ENCODE data around the gene ADRM1. TPM values are rescaled to one million over a fixed set of nuclear protein-coding genes. Genes with fewer than 3 reads are reported as not detected.

The ADRM1 gene
- total RNA-seq, 1 donor from 2014 or later: 125 TPM

DNA sequence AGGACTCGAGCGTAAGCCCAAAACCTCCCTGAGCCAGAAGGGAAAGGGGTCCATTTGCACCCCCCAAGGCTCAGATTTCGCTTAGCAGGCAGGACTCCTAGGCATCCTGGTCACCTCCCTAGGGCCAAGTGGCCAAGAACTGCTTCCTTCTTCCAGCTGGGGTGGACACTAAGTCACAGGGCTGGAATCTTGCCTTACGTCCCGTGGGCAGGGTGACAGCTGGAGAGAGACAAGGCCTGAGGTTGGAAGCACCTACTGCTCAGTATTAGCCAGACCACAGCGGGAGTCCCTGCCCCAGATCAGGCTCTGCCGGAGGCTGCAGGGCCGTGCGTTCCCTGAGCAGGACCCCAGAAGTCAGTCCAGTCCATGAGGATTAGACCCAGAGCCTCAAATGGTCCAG is 44.6 kb downstream of the ADRM1 start:
- Histone ChIP-seq H3K4me2 (ENCODE audit: low read length) (no peak overlapping the region), H3K4me1 (ENCODE audit: insufficient read depth, low read length) (peaks cover 7% of the 10 kb centered on the region), H2AFZ (ENCODE audit: low read depth, low read length) (no peak overlapping the region), H3K4me3 (ENCODE audit: insufficient read depth, low read depth, low read length) (no peak overlapping the region), H3K27me3 (ENCODE audit: insufficient read depth, low read length) (no peaks in the 10 kb centered on the region), H3K27ac (ENCODE audit: low read depth, low read length) (no peak overlapping the region), H3K79me2 (ENCODE audit: insufficient read depth, low read length) (no peaks in the 10 kb centered on the region), H3K36me3 (ENCODE audit: insufficient read depth, low read length) (no peaks in the 10 kb centered on the region), H3K9ac (ENCODE audit: low read length) (no peak overlapping the region), H3K9me3 (ENCODE audit: insufficient read depth, low read depth, low read length) (no peaks in the 10 kb centered on the region), H4K20me1 (ENCODE audit: insufficient read depth, low read length) (no peaks in the 10 kb centered on the region)
- H3K9me3 Mint-ChIP-seq (ENCODE audit: unreplicated experiment): peaks cover 10% of the 10 kb centered on the region
- H3K4me1 Mint-ChIP-seq (ENCODE audit: low read depth, unreplicated experiment): peaks cover 1% of the 10 kb centered on the region
- H3K36me3 Mint-ChIP-seq (ENCODE audit: low read depth, unreplicated experiment): peaks cover 26% of the 10 kb centered on the region
- TF ChIP-seq, protein P1, sequence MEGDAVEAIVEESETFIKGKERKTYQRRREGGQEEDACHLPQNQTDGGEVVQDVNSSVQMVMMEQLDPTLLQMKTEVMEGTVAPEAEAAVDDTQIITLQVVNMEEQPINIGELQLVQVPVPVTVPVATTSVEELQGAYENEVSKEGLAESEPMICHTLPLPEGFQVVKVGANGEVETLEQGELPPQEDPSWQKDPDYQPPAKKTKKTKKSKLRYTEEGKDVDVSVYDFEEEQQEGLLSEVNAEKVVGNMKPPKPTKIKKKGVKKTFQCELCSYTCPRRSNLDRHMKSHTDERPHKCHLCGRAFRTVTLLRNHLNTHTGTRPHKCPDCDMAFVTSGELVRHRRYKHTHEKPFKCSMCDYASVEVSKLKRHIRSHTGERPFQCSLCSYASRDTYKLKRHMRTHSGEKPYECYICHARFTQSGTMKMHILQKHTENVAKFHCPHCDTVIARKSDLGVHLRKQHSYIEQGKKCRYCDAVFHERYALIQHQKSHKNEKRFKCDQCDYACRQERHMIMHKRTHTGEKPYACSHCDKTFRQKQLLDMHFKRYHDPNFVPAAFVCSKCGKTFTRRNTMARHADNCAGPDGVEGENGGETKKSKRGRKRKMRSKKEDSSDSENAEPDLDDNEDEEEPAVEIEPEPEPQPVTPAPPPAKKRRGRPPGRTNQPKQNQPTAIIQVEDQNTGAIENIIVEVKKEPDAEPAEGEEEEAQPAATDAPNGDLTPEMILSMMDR (IDR thresholded peaks at IDR 0.05; ENCODE audit: insufficient read depth, low read depth, low read length): no peak
- no peak for TF ChIP-seq EZH2 (IDR thresholded peaks at IDR 0.05; ENCODE audit: insufficient read depth, low read length)
- no peak for FAIRE-seq
- DNase-seq (ENCODE audit: low read depth): no peak
- no peaks in the 10 kb centered on the region for H3K27me3 Mint-ChIP-seq (ENCODE audit: low read depth, unreplicated experiment)
- no peak overlapping the region for H3K27ac Mint-ChIP-seq (ENCODE audit: unreplicated experiment)
- H3K4me3 Mint-ChIP-seq (ENCODE audit: unreplicated experiment): no peak overlapping the region

DNA sequence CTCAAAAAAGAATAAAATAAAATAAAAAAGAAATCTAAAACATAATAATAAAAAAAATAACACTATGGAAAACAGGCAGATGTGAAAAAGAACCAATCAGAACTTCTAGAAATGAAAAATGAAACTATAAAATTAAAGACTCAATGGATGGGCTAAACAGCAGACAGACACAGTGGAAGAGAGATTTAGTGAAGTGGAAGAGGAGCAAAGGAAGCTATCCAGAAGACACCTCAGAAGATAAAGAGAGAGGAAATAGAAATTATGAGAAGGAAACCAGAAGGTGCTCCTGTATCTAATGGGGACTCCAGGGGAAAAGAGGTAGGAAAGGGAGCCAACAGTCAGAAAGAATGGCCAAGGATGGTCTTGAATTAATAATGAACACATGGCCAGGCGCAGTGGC is 45.8 kb downstream of the ADRM1 start:
- Histone ChIP-seq H2AFZ (ENCODE audit: low read depth, low read length) (no peak overlapping the region), H3K27ac (ENCODE audit: low read depth, low read length) (no peak overlapping the region), H4K20me1 (ENCODE audit: insufficient read depth, low read length) (no peaks in the 10 kb centered on the region), H3K9ac (ENCODE audit: low read length) (no peak overlapping the region), H3K36me3 (ENCODE audit: insufficient read depth, low read length) (no peaks in the 10 kb centered on the region), H3K4me3 (ENCODE audit: insufficient read depth, low read depth, low read length) (no peak overlapping the region), H3K79me2 (ENCODE audit: insufficient read depth, low read length) (no peaks in the 10 kb centered on the region), H3K4me1 (ENCODE audit: insufficient read depth, low read length) (peaks cover 7% of the 10 kb centered on the region), H3K9me3 (ENCODE audit: insufficient read depth, low read depth, low read length) (no peaks in the 10 kb centered on the region), H3K27me3 (ENCODE audit: insufficient read depth, low read length) (no peaks in the 10 kb centered on the region), H3K4me2 (ENCODE audit: low read length) (no peak overlapping the region)
- Mint-ChIP-seq H3K4me1 (ENCODE audit: low read depth, unreplicated experiment) (peaks cover 1% of the 10 kb centered on the region), H3K4me3 (ENCODE audit: unreplicated experiment) (no peak overlapping the region), H3K36me3 (ENCODE audit: low read depth, unreplicated experiment) (peaks cover 20% of the 10 kb centered on the region), H3K9me3 (ENCODE audit: unreplicated experiment) (peaks cover 10% of the 10 kb centered on the region), H3K27ac (ENCODE audit: unreplicated experiment) (no peak overlapping the region), H3K27me3 (ENCODE audit: low read depth, unreplicated experiment) (no peaks in the 10 kb centered on the region)
- no peak for TF ChIP-seq EZH2 (IDR thresholded peaks at IDR 0.05; ENCODE audit: insufficient read depth, low read length)
- TF ChIP-seq, protein P1 (IDR thresholded peaks at IDR 0.05; ENCODE audit: insufficient read depth, low read depth, low read length): no peak
- DNase-seq (ENCODE audit: low read depth): no peak
- FAIRE-seq: no peak

DNA sequence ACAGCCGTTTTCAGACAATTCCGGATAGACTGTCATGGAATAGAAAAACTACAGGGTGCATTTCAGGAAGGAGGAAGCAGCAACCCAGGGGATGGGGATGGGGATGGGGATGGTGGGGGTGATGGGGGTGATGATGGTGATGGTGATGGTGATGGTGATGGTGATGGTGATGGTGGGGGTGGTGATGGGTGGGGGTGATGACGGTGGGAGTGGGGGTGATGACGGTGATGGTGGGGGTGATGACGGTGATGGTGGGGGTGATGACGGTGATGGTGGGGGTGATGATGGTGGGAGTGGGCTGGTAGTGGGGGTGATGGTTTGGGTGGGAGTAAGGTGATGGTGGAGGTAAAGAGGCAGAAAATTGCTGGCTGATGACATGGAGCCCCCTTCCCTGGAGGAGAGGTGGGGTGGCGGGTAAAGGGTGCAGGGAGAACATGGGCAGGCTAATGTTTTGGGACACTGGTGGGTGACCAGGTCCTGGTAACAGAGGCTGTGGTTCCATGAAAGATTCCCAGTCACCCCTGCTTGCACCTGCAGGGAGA is 46.8 kb downstream of the ADRM1 start:
- Mint-ChIP-seq H3K4me1 (ENCODE audit: low read depth, unreplicated experiment) (peaks cover 3% of the 10 kb centered on the region), H3K36me3 (ENCODE audit: low read depth, unreplicated experiment) (peaks cover 20% of the 10 kb centered on the region), H3K27me3 (ENCODE audit: low read depth, unreplicated experiment) (no peaks in the 10 kb centered on the region), H3K4me3 (ENCODE audit: unreplicated experiment) (no peak overlapping the region), H3K9me3 (ENCODE audit: unreplicated experiment) (peaks cover 10% of the 10 kb centered on the region), H3K27ac (ENCODE audit: unreplicated experiment) (no peak overlapping the region)
- Histone ChIP-seq H4K20me1 (ENCODE audit: insufficient read depth, low read length) (no peaks in the 10 kb centered on the region), H3K27ac (ENCODE audit: low read depth, low read length) (no peak overlapping the region), H3K79me2 (ENCODE audit: insufficient read depth, low read length) (no peaks in the 10 kb centered on the region), H3K4me2 (ENCODE audit: low read length) (no peak overlapping the region), H3K4me1 (ENCODE audit: insufficient read depth, low read length) (peaks cover 7% of the 10 kb centered on the region), H3K9me3 (ENCODE audit: insufficient read depth, low read depth, low read length) (no peaks in the 10 kb centered on the region), H2AFZ (ENCODE audit: low read depth, low read length) (no peak overlapping the region), H3K27me3 (ENCODE audit: insufficient read depth, low read length) (no peaks in the 10 kb centered on the region), H3K36me3 (ENCODE audit: insufficient read depth, low read length) (no peaks in the 10 kb centered on the region), H3K4me3 (ENCODE audit: insufficient read depth, low read depth, low read length) (no peak overlapping the region), H3K9ac (ENCODE audit: low read length) (no peak overlapping the region)
- TF ChIP-seq, protein P1 (IDR thresholded peaks at IDR 0.05; ENCODE audit: insufficient read depth, low read depth, low read length): no peak
- no peak for TF ChIP-seq EZH2 (IDR thresholded peaks at IDR 0.05; ENCODE audit: insufficient read depth, low read length)
- DNase-seq (ENCODE audit: low read depth) (no peak), FAIRE-seq (no peak)

Measured in astrocyte (in vitro differentiated cells and primary cell).